Neural progenitor cell (in vitro differentiated cells): ENCODE results near the gene BTN2A1. TPM values are rescaled to one million over a fixed set of nuclear protein-coding genes. Genes with fewer than 3 reads are reported as not detected.

ENCODE experiments used
- DNase-seq: peaks from one replicate; pipeline ENCODE4 v3.0.0-alpha.2; 2016; ENCODE audit warnings: low spot score
- H2AFZ ChIP-seq: fragments of 200-600 bp; sonication (generic); replicated peaks from 2 replicates; pipeline ENCODE4 v1.6.1; 2016; ENCODE audit warnings: antibody characterized with exemption
- H3F3A ChIP-seq: fragments of 200-600 bp; sonication (generic); 2 replicates; pipeline ENCODE4 v1.6.1; 2016; ENCODE audit warnings: antibody characterized with exemption, low read depth
- H3K27ac ChIP-seq: fragments of 200-600 bp; sonication (generic); 2 replicates; pipeline ENCODE4 v1.5.1; 2016; ENCODE audit warnings: mild to moderate bottlenecking
- H3K27me3 ChIP-seq: fragments of 200-600 bp; sonication (generic); 2 replicates; pipeline ENCODE4 v1.6.1; 2016; ENCODE audit warnings: mild to moderate bottlenecking, moderate library complexity
- H3K36me3 ChIP-seq: fragments of 200-600 bp; sonication (generic); 2 replicates; pipeline ENCODE4 v1.5.1; 2016
- H3K4me1 ChIP-seq: fragments of 200-600 bp; sonication (generic); 2 replicates; pipeline ENCODE4 v1.6.1; 2016; ENCODE audit warnings: mixed run types
- H3K4me2 ChIP-seq: fragments of 200-600 bp; sonication (generic); 2 replicates; pipeline ENCODE4 v1.6.1; 2016
- H3K4me3 ChIP-seq: fragments of 200-600 bp; sonication (generic); 2 replicates; pipeline ENCODE4 v1.5.1; 2016
- H3K79me2 ChIP-seq: fragments of 200-600 bp; sonication (generic); 2 replicates; pipeline ENCODE4 v1.6.1; 2016; ENCODE audit warnings: low read depth
- H3K9ac ChIP-seq: fragments of 200-600 bp; sonication (generic); 2 replicates; pipeline ENCODE4 v1.6.1; 2016
- H3K9me3 ChIP-seq: fragments of 200-600 bp; sonication (generic); 2 replicates; pipeline ENCODE4 v1.5.1; 2016; ENCODE audit warnings: low read depth
- H4K20me1 ChIP-seq: fragments of 200-600 bp; sonication (generic); 2 replicates; pipeline ENCODE4 v1.6.1; 2016; ENCODE audit warnings: low read depth
- H3K27ac Mint-ChIP-seq: 3 replicates; pipeline ENCODE4 v1.8.0; 2021; ENCODE audit warnings: mixed read lengths
- H3K27me3 Mint-ChIP-seq: 2 replicates; pipeline ENCODE4 v1.8.0; 2022; ENCODE audit warnings: low read depth, mild to moderate bottlenecking, inconsistent platforms, moderate library complexity, mixed read lengths; ENCODE audit not compliant: insufficient read depth
- H3K36me3 Mint-ChIP-seq: 3 replicates; pipeline ENCODE4 v1.8.0; 2021; ENCODE audit warnings: mixed read lengths
- H3K4me1 Mint-ChIP-seq: 3 replicates; pipeline ENCODE4 v1.8.0; 2021; ENCODE audit warnings: mixed read lengths
- H3K4me3 Mint-ChIP-seq: 3 replicates; pipeline ENCODE4 v1.8.0; 2021; ENCODE audit warnings: mild to moderate bottlenecking, moderate library complexity, mixed read lengths
- H3K9me3 Mint-ChIP-seq: 3 replicates; pipeline ENCODE4 v1.8.0; 2020; ENCODE audit warnings: mixed read lengths
- EZH2 ChIP-seq: fragments of 200-600 bp; sonication (generic); IDR thresholded peaks from 2 replicates; pipeline ENCODE4 v1.6.1; 2017; ENCODE audit warnings: antibody characterized with exemption, mild to moderate bottlenecking, moderate library complexity
- EZH2phosphoT487 ChIP-seq: fragments of 200-600 bp; sonication (generic); IDR thresholded peaks from 2 replicates; pipeline ENCODE4 v1.6.1; 2017; ENCODE audit warnings: antibody characterized with exemption
- total RNA-seq: library from RNA; depleted of rRNA; stranded (reverse); fragments of >200 nt; gene quantifications from 2 replicates; pipeline ENCODE4 v1.2.3, GENCODE V29; 2015; ENCODE audit warnings: low replicate concordance
- TF ChIP-seq, protein P1 (sequence below): fragments of 200-600 bp; sonication (generic); IDR thresholded peaks from 2 replicates; pipeline ENCODE4 v1.5.1; 2017; ENCODE audit warnings: antibody characterized with exemption, mild to moderate bottlenecking

BTN2A1 gene
- total RNA-seq, 1 donor from 2014 or later: 11.6 TPM

DNA sequence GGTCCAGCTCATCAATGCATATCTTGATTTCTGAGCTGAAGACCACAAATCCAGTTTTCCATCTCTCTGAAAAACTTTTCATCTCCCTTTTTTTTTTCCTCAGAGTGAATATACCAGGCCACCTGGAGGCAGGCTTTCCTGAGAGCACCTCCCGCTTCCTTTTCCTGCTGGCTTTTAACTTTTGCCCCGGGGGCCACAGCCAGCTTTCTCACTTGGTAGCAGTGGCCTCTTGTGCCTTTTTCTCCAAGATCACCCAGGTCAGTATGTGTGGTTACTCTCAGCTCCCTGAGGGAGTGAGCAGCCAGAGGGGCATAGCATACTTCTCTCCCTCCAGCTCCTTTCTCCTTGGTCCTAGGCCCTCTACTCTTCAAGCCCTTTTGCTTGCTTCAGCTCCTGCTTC, 42.3 kb downstream of the BTN2A1 start, which contains the start of gene BTN1A1:
TSS of gene BTN1A1 (plus strand) at position 202 of the 400 bp plus-strand sequence. CDS start 984 bp downstream, outside the sequence.
- H3K4me2 ChIP-seq: peak within 1 kb of the TSS; percentile 84
- no peak for DNase-seq

DNA sequence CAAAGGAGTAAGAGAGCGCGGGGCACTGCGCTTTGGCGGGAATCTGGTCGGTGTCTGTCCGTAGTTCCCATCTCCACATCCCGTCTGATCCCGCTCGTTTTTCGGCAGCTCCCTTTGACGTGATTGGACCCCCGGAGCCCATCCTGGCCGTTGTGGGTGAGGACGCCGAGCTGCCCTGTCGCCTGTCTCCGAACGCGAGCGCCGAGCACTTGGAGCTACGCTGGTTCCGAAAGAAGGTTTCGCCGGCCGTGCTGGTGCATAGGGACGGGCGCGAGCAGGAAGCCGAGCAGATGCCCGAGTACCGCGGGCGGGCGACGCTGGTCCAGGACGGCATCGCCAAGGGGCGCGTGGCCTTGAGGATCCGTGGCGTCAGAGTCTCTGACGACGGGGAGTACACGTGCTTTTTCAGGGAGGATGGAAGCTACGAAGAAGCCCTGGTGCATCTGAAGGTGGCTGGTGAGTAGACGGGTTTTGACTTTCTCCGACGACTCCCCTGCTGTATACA, 43.8 kb downstream of the BTN2A1 start:
- TF ChIP-seq EZH2 (peak; percentile 94), EZH2phosphoT487 (peak; percentile 75)
- TF ChIP-seq, protein P1, sequence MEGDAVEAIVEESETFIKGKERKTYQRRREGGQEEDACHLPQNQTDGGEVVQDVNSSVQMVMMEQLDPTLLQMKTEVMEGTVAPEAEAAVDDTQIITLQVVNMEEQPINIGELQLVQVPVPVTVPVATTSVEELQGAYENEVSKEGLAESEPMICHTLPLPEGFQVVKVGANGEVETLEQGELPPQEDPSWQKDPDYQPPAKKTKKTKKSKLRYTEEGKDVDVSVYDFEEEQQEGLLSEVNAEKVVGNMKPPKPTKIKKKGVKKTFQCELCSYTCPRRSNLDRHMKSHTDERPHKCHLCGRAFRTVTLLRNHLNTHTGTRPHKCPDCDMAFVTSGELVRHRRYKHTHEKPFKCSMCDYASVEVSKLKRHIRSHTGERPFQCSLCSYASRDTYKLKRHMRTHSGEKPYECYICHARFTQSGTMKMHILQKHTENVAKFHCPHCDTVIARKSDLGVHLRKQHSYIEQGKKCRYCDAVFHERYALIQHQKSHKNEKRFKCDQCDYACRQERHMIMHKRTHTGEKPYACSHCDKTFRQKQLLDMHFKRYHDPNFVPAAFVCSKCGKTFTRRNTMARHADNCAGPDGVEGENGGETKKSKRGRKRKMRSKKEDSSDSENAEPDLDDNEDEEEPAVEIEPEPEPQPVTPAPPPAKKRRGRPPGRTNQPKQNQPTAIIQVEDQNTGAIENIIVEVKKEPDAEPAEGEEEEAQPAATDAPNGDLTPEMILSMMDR: no peak
- Mint-ChIP-seq H3K4me1 (peaks cover 8% of the 10 kb centered on the region), H3K27me3 (peaks cover 29% of the 10 kb centered on the region), H3K36me3 (no peaks in the 10 kb centered on the region), H3K4me3 (peak overlapping the region; percentile 80), H3K27ac (no peak overlapping the region), H3K9me3 (no peaks in the 10 kb centered on the region)
- Histone ChIP-seq H3K79me2 (no peaks in the 10 kb centered on the region), H3K4me3 (peak overlapping the region; percentile 45), H3K27ac (no peak overlapping the region), H3K9me3 (no peaks in the 10 kb centered on the region), H3K9ac (no peak overlapping the region), H2AFZ (peak overlapping the region; percentile 97), H4K20me1 (no peaks in the 10 kb centered on the region), H3K4me2 (peak overlapping the region; percentile 84), H3K4me1 (peaks cover 14% of the 10 kb centered on the region), H3F3A (no peaks in the 10 kb centered on the region), H3K27me3 (peaks cover 63% of the 10 kb centered on the region), H3K36me3 (no peaks in the 10 kb centered on the region)
- DNase-seq: peak; percentile 66

More for the DNA sequence above, 42.3 kb downstream of the BTN2A1 start, which contains the start of gene BTN1A1:
- no peak within 1 kb of the TSS for H3K27ac ChIP-seq
- no peak within 1 kb of the TSS for H3K9ac ChIP-seq
- peak within 1 kb of the TSS; percentile 45 for H3K4me3 ChIP-seq
- H3K9me3 ChIP-seq: no peaks in the 10 kb centered on the region
- Mint-ChIP-seq H3K27ac (no peak within 1 kb of the TSS), H3K36me3 (no peaks in the 10 kb centered on the region), H3K27me3 (peaks cover 29% of the 10 kb centered on the region), H3K4me1 (peaks cover 8% of the 10 kb centered on the region), H3K9me3 (no peaks in the 10 kb centered on the region), H3K4me3 (peak within 1 kb of the TSS; percentile 80)
- TF ChIP-seq, protein P1: no peak
- TF ChIP-seq EZH2 (no peak), EZH2phosphoT487 (no peak)
- no peaks in the 10 kb centered on the region for H3F3A ChIP-seq
- no peaks in the 10 kb centered on the region for H4K20me1 ChIP-seq
- peak within 1 kb of the TSS; percentile 97 for H2AFZ ChIP-seq
- H3K27me3 ChIP-seq: peaks cover 63% of the 10 kb centered on the region
- no peaks in the 10 kb centered on the region for H3K79me2 ChIP-seq
- H3K4me1 ChIP-seq: peaks cover 14% of the 10 kb centered on the region
- no peaks in the 10 kb centered on the region for H3K36me3 ChIP-seq

DNA sequence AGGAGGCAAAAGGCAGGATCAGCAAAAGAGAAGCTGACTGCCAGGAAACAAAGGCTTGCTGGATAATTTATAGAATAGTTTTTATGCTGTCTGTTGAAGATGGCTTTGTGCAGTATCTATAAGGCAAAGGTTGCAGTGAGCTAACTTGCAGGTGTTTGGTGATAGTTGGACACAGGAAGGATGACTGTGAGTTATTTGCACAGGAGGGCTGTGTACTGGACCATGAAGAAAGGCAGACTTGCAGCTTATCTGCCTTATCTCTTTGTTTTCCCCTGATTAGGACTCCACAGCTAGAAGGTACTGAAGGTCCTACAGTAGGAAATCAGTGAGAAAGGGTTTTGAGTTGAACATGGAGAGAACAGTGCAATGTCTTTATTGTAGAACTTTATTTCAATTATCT, 44.4 kb downstream of the BTN2A1 start:
- Histone ChIP-seq H3K79me2 (no peaks in the 10 kb centered on the region), H3K9ac (no peak overlapping the region), H3K4me3 (peak overlapping the region; percentile 45), H3K4me2 (peak overlapping the region; percentile 84), H3F3A (no peaks in the 10 kb centered on the region), H3K36me3 (no peaks in the 10 kb centered on the region), H3K4me1 (peaks cover 14% of the 10 kb centered on the region), H3K27ac (no peak overlapping the region), H3K27me3 (peaks cover 63% of the 10 kb centered on the region), H2AFZ (no peak overlapping the region), H3K9me3 (no peaks in the 10 kb centered on the region), H4K20me1 (no peaks in the 10 kb centered on the region)
- H3K4me1 Mint-ChIP-seq: peaks cover 8% of the 10 kb centered on the region
- DNase-seq: peak; percentile 4
- no peaks in the 10 kb centered on the region for H3K36me3 Mint-ChIP-seq
- H3K27me3 Mint-ChIP-seq: peaks cover 29% of the 10 kb centered on the region
- TF ChIP-seq, protein P1: no peak
- no peak for TF ChIP-seq EZH2phosphoT487
- no peak for TF ChIP-seq EZH2
- no peak overlapping the region for H3K27ac Mint-ChIP-seq
- H3K4me3 Mint-ChIP-seq: peak overlapping the region; percentile 80
- no peaks in the 10 kb centered on the region for H3K9me3 Mint-ChIP-seq
